ENCODE results near the gene TBX4.

TBX4 gene

DNA sequence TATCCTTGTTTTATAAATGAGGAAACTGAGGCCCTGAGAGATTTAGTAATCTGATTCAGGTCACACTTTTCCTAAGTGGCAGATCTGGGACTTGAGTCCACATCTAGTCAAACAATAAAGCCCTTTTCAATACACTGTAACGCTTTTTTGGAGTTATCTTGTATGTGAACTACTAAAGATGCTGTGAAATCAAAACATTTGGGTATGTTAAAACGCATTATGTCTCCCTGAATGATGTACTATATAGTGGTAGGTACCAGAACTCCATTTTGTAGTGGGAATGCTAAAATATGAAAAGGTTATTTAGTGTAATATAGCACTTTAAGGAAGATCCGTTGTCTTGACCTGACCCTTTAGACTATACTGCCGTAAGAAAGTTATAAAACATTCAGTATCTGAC lies 81.6 kb downstream of the TBX4 start:
- DNase-seq = no peak

GRCh38 chr17:61534414-61534813 lies 82.2 kb downstream of the TBX4 start:
- DNase-seq = no peak
